ENCODE results near the gene WNT16. TPM values are rescaled to one million over a fixed set of nuclear protein-coding genes. Genes with fewer than 3 reads are reported as not detected.

The WNT16 gene, protein sequence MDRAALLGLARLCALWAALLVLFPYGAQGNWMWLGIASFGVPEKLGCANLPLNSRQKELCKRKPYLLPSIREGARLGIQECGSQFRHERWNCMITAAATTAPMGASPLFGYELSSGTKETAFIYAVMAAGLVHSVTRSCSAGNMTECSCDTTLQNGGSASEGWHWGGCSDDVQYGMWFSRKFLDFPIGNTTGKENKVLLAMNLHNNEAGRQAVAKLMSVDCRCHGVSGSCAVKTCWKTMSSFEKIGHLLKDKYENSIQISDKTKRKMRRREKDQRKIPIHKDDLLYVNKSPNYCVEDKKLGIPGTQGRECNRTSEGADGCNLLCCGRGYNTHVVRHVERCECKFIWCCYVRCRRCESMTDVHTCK
- total RNA-seq = not detected

DNA sequence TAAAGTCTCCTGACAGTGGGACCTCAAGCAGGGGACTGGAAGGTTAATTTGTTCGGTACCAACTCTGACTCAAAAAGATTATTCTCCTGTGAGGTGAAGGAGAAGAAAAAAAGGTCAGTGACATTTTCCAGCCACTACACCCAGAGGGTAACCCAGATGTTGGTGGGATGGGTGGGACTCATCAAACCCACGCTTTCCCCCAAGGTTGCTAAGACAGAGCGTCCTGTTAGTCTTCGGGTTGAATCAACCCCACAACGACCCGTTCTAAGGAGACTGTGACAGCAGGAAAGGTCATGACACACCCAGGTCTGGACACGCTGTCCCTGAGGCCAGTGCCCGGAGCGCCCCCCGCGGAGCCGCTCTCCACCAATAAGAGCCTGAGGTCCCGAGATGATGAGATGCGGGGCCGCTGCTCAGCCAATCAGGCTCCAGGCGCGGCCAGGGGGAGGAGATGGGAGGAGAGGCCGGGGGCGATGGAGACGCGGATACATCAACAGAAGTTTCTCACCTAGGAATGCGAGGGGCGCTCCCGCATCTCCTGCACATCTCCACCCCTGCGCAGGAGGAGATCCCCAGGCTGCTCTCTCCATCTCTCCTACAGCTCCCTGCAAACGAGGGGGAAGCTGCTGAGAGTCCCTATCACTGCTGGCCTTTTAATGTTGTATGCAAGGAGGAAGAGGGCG, at the start of gene WNT16:
WNT16 (plus strand) TSS at position 493 of the 683 bp plus-strand sequence. CDS start 293 bp downstream, outside the sequence.
- no peak for TF ChIP-seq CTCF (IDR thresholded peaks at IDR 0.05)
- no peak for TF ChIP-seq POLR2A (IDR thresholded peaks at IDR 0.05)
- intact Hi-C loops (cut with DNase I) = no loop called here
- peaks cover 15 to 16% of the 10 kb centered on the region in 2 donors for H3K4me1 ChIP-seq
- no peaks in the 10 kb centered on the region for H3K9me3 ChIP-seq
- H3K27ac ChIP-seq = no peak within 1 kb of the TSS
- H3K36me3 ChIP-seq = no peaks in the 10 kb centered on the region
- DNase-seq = no peak
- 18 to 19% methylated on average over 23 to 26 of the region's 27 CpGs for WGBS, 2 donors
- H3K27me3 ChIP-seq = peaks cover 29% of the 10 kb centered on the region
- H3K4me3 ChIP-seq (replicated peaks in 1 of 3) = peak within 1 kb of the TSS in 1 of 3 donors; percentile 8

DNA sequence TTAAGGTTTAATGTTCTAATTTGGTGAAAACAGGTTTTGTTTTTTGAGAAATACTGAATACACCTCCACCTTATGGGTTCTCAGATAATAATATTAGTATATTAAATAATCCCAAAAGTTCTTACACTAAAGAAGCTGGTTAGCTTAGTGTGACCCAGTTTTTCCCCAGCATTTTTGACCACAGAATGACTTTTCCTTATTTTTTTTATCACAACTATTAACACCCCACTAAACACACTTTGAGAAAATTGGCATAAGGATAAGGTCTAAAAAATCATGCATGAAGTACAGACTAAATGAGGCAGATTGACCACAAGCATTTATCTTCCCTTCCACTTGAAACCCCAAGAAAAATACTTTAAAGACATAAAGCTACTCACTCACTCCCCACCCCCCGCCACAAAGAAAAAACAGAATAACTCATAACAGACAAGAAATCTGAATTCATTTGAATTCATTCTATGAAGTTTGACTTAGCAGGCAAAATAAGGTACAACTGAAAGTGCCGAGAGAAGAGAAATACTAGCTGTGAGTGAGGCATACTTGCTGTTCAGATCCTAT, 49.7 kb upstream of the WNT16 start:
- H3K27ac ChIP-seq = no peak overlapping the region

GRCh38 chr7:121279822-121280221, 49.0 kb upstream of the WNT16 start:
- TF ChIP-seq CTCF (IDR thresholded peaks at IDR 0.05) (no peak), POLR2A (IDR thresholded peaks at IDR 0.05) (no peak)
- Histone ChIP-seq H3K36me3 (no peaks in the 10 kb centered on the region), H3K27ac (no peak overlapping the region), H3K27me3 (no peaks in the 10 kb centered on the region), H3K9me3 (no peaks in the 10 kb centered on the region), H3K4me3 (replicated peaks in 1 of 3) (no peak overlapping the region), H3K4me1 (no peaks in the 10 kb centered on the region)
- intact Hi-C loops (cut with DNase I) = no loop called here
- no peak for DNase-seq
- WGBS, 2 donors = 88 to 89% methylated on average over 4 of the region's 4 CpGs

More for the DNA sequence above, 49.7 kb upstream of the WNT16 start:
- no peak for DNase-seq
- 87 to 90% methylated on average over 2 of the region's 2 CpGs for WGBS, 2 donors
- TF ChIP-seq POLR2A (IDR thresholded peaks at IDR 0.05) (no peak), CTCF (IDR thresholded peaks at IDR 0.05) (no peak)
- no peaks in the 10 kb centered on the region for H3K9me3 ChIP-seq
- no peaks in the 10 kb centered on the region for H3K4me1 ChIP-seq
- no peaks in the 10 kb centered on the region for H3K27me3 ChIP-seq
- H3K4me3 ChIP-seq (replicated peaks in 1 of 3) = no peak overlapping the region
- H3K36me3 ChIP-seq = no peaks in the 10 kb centered on the region
- intact Hi-C loops (cut with DNase I) = no loop called here

DNA sequence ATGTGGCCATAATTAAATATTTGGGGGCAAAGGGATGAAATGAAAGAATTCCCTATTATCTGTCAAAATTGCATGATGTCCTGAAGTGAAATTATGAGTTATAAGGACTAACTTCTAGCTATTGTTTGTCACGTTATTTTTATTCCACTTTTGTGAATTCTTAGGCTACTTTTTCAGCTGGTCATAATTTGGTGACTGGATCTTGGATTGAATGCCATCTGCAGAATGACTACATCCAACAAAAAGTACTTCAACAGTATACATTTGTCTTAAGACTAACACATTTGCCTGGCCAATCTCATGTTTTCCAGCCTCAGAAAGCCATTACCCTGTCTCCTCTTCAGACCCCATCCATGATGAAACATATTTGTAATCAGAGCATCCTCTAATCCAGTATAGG, 48.1 kb upstream of the WNT16 start:
- H3K36me3 ChIP-seq = no peaks in the 10 kb centered on the region
- intact Hi-C loops (cut with DNase I) = no loop called here
- 88 to 96% methylated on average over 1 of the region's 1 CpG for whole genome bisulfite sequencing, 2 donors

More for the DNA sequence above, 48.1 kb upstream of the WNT16 start:
- TF ChIP-seq POLR2A (IDR thresholded peaks at IDR 0.05) (no peak), CTCF (IDR thresholded peaks at IDR 0.05) (no peak)
- Histone ChIP-seq H3K27ac (no peak overlapping the region), H3K9me3 (no peaks in the 10 kb centered on the region), H3K4me3 (replicated peaks in 1 of 3) (no peak overlapping the region), H3K27me3 (no peaks in the 10 kb centered on the region), H3K4me1 (no peaks in the 10 kb centered on the region)
- no peak for DNase-seq

Data from thyroid gland (tissue), 4 donors.